ENCODE data around the gene RAD23A.
"Not testable (repeated sequence)": the region's sequence is repeated elsewhere in the genome, so short reads cannot be mapped to it uniquely, and the experiment has no call there.

Gene RAD23A

DNA sequence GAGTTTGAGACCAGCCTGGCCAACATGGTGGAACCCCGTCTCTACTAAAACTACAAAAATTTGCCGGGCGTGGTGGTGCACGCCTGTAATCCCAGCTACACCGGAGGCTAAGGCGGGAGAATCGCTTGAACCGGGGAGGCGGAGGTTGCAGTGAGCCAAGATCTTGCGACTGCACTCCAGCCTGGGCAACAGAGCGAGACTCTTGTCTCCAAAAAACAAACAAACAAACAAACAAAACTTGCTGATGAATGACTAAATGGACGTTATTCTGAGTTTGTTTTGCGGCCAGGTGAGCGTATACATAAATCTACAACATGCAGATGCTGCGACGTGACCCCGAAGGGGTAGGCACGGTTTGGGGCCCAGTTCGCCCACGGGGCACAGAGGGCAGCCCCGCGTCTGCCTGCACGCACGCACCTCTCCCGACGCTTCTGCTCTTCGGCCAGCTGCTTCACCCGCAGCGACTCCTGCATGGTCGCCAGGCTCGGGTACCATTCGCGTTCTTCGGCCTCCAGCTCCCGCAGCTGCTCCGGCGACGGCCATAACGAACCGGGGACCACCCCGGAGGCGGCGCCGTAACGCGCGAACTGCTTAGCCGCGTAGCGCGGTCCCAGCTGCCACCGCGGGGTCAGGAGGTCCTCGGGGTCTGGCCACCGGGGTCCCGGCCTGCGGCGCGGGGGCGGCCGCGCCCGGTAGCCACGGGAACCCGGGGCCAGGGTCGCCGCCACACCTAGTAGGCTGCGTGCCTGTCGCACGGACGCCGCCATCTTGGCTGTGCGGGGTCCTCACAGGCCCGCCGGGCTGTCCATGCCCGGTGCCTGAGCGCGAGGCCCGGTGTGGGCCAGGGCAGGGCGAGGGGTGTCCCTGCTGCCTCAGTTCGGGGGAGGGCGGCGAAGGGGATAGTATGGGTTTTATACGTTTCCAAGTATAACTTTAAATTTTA lies 11.1 kb downstream of the RAD23A start, which contains the start of gene GADD45GIP1:
TSS of gene GADD45GIP1 (minus strand) at position 778 of the 943 bp plus-strand sequence. CDS start at position 767, 11 bp downstream.
- DNase-seq, result peak; percentile 60

DNA sequence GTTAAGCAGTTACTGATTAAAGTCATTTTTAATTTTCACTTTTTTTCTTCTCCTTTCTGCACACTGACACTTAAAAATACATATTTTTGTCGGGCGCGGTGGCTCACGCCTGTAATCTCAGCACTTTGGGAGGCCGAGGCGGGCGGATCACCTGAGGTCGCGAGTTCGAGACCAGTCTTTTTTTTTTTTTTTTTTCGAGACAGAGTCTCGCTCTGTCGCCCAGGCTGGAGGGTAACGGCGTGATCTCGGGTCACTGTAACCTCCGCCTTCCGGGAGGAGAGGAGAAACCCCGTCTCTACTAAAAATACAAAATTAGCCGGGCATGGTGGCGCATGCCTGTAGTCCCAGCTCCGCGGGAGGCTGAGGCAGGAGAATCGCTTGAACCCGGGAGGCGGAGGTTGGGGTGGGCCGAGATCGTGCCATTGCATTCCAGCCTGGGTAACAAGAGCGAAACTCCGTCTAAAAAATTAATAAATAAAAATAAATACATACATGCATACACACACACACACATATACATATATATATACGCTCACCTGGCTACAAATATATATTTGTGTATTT lies 11.8 kb downstream of the RAD23A start:
- DNase-seq, result not testable (repeated sequence)

DNA sequence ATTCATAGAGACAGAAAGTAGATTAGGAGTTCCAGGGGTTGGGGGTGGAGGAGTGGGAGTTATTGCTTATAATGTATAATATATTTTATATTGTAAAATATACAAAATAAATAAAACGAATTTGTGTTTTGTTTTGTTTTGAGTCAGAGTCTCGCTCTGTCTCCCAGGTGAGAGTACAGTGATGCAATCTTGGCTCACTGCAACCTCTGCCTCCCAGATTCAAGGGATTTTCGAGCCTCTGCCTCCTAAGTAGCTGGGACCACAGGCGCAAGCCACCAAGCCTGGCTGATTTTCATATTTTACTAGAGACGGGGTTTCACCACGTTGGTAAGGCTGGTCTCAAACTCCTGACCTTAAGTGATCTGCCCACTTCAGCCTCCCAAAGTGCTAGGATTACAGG lies 13.8 kb downstream of the RAD23A start:
- DNase-seq, result no peak

DNA sequence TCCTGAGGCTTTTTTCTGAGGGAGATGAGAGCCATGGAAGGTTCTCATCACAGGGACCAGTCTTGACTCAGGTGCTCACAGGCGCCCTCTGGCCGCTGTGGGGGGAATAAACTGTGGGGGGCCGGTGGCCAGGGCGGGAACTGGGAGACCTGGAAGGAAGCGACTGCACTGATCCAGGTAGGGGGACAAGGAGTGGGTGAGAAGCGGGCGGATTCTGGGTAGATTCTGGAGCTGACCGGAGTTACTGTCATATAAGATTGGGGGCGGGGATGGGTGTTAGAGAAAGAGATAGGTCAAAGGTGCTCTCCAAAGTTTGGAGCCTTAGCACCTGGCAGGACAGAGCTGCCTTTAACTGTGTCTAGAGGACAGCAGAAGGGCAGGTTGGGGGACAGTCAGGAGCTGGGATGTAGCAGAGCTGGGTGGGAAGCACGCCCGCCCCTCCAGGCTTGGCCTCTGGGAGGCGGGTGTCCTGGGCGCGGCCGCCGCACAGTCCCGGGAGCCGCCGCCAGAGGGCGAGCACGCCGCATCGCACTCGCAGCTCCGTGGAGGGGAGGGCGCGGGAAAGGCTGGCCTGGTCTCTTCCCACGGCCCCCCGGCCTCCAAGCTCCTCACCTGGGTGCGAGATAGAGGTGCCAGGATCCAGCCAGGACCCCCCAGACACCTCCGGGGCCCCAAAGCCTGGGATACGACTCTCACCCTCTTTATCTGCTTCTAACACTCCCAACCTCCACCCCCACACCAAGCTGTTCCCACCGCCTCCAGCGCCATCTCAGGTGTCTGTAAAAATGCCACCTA lies 19.6 kb downstream of the RAD23A start:
- DNase-seq, result no peak

DNA sequence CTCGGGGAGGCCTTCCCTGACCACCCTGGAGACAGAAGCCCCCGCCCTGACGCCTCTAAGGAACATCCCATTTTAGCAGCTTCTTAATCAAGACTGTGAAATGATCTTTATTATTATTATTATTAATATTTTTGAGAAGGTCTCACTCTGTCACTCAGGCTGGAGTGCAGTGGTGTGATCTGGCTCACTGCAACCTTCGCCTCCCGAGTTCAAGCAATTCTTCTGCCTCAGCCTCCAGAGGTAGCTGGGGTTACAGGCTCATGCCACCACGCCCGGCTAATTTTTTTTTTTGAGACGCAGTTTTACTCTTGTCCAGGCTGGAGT lies 20.1 kb downstream of the RAD23A start:
- no peak for DNase-seq

DNA sequence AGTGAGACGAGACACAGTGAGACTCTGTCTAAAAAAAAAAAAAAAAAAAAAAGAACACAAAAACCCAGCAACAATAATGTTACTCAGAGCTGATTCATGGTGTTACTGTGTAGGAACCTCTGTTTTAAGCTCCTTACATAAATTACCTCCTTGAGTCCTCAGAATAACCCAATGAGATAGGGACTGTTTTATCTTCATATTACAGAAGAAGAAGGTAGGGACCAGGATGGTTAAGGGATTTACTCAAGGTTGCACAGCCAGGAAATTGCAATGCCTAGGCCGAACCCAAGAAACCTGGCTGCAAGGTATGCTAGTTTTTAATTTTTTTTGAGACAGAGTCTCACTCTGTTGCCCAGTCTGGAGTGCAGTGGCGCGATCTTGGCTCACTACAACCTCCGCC lies 22.2 kb downstream of the RAD23A start:
- no peak for DNase-seq

DNA sequence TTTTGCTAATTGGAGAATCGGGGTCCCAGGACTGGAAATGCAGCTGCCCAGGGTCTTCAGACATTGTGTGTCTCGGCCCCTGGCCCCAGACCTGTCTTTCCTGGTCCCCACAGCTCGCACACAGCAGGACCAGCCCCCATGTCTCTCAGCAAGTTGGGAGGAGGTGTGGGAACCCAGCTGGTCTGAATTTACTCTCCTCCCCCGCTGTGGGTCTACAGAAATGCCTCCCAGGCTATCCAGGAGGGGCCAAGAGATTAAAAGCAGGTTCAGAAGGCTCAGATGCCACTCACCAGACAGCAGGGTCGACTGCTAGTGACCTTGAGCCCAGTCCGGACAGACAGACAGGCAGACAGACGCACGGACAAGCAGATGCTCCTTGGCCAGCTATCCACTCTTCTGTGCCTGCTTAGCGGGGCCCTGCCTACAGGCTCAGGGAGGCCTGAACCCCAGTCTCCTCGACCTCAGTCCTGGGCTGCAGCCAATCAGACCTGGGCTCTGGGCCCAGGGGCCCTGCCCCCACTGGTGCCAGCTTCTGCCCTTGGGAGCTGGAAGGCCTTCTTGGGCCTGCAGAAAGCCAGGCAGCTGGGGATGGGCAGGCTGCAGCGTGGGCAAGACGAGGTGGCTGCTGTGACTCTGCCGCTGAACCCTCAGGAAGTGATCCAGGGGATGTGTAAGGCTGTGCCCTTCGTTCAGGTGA lies 23.8 kb downstream of the RAD23A start, which contains the start of gene DAND5:
TSS of gene DAND5 (plus strand) at position 285 of the 697 bp plus-strand sequence. CDS start at position 370, 85 bp downstream.
- DNase-seq, result no peak

DNA sequence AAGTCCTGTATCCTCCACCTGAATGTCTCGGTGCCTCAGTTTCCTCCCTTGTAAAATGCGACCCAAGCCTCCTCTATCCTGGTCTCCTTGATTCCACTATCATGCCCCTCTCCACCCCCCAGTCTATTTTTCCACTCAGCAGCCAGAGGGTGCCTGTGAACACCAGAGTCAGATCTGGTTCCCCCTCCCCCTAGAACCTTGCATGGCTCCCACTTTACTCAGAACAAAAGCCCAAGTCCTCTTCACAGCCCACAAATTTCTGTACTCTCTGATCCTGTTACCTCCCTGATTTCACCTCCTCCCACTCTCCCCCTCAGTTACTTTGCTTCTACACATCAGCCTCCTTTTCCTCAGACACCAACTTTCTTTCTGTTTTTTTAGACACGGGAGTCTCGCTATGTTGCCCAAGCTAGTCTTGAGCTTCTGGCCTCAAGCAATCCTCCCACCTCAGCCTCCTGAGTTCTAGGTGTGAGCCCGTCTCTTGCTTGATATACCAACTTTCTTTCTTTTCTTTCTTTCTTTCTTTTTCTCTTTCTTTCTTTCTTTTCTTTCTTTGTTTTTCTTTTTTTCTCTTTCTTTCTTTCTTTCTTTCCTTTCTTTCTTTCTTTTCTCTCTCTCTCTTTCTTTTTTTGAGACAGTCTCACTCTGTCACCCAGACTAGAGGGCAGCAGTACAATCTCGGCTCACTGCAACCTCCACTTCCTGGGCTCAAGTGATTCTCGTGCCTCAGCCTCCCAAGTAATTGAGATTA lies 24.6 kb downstream of the RAD23A start:
- DNase-seq, result no peak

DNA sequence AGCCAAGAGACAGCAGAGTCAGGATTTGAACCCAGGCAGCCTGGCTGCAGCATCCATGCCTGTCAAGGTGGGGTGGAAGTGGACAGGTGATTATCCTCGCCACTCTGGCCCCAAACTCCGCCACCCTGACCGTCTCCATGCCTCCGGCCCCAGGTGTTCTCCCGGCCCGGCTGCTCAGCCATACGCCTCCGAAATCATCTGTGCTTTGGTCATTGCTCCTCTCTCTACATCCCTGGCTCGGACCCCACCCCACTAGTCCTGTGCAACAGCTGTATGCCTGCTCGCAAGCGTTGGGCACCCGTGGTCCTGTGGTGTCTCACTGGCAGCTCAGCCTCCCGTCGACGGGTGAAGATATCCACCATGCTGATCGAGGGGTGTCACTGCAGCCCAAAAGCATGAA lies 27.6 kb downstream of the RAD23A start:
- DNase-seq, result no peak

DNA sequence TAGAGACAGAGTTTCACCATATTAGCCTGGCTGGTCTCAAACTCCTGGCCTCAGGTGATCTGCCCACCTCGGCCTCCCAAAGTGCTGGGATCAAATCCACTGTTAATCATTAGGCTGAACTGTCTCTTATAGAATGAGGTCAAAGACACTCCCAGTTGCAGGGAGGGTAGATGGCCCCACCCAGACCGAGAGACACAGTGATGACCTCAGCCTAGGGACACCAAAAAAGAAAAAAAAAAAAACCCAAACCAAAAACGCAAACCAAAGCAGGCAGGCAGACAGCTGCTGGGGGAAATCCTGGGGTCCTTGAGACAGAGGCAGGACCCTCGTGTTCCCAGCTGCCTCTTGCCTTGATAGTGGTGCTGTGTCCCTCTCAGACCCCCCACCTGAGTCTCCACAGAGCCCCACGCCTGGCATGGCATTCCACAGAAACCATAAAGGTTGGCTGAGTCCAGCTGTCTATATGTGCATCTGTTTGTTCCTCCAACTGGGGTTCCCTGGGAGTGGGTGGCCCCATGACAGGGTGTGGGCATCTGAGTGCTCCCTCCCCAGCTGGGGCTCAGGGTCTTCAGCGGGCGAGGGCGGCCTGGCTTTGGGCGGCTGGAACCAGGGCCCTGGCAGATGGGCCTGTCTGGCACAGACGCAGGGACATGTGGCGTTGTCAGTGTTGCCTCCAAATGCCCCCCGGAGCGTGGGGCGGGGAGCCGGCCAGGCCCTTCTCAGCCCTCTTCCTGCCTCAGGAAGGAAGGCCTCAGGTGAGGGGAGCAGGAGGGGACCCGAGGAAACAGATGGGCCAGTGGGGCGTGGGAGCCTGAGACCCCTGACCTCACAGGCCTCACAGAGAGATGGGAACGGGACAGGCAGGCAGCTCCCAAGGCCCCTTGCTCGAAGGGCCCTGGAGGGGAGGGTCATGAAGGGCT lies 28.9 kb downstream of the RAD23A start:
- DNase-seq, result no peak

DNA sequence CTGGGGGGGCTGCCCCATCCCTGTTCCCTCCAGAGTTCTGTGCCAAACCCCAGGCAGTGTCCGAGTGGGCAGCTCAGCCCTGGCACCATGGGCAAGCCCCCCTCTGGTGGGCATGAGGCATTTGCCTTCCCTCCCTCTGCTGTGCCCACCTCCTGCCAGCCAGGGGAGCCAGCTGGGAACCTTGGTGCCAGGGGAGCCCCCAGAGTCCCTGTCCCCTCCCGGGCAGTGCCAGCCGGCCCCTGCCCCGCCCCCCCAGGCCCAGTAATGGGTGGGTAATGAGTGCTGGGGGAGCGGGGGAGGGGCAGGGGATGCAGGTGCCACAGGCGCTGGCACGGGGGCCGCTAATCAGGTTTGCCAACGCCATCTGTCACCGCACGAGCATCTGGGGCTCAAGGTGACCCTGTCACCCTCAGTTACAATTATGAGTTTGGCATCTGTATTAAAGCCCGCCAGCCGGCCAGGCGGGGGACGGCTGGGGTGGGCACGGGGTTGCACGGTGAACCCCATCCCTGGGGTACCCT lies 29.6 kb downstream of the RAD23A start:
- no peak for DNase-seq

DNA sequence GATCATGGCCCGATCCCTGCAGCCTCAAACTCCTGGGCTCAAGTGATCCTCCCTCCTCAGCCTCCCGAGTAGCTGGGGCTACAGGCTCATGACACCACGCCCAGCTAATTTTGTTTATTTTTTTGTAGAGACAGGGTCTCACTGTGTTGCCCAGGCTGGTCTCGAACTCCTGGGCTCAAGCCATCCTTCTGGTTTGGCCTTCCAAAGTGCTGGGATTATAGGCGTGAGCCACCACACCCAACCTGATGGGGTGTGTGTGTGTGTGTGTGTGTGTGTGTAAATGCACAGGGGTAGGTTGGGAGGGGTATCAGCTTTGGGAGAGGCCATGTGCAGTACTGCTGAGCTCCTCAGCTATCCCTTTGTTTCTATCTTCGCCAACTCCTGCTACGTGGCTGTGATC lies 30.4 kb downstream of the RAD23A start:
- not testable (repeated sequence) for DNase-seq

DNA sequence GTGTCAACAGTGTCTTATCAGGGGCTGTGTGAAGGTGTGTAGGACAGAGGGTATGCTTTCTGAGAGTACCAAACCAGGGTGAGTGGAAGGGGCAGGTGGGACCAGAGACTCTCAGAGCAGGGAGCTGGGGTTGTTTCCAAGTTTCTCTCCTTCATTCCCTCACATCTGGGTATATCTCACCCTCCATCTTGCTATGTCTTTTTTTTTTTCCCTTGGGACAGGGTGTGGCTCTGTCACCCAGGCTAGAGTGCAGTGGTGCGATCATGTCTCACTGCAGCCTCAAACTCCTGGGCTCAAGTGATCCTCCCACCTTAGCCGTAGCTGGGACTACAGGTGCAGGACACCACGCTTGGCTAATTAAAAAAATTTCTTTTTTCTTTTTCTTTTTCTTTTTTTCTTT lies 34.3 kb downstream of the RAD23A start:
- no peak for DNase-seq

DNA sequence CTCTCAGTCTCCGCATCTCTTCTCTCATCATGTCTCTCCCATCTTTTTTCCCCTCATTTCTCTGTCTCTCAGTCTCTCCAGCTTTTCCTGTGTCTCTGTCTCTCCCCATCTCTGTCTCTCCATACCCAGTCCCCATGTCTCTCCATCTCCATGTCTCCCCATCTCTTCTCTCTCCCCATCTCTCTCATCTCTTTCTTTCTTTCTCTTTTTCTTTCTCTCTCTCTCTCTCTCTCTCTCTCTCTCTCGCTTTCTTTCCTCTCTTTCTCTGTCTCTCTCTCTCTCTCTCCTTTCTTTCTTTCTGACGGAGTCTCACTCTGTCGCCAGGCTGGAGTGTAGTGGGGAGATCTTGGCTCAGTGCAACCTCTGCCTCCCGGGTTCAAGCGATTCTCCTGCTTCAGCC lies 37.0 kb downstream of the RAD23A start:
- DNase-seq, result no peak

DNA sequence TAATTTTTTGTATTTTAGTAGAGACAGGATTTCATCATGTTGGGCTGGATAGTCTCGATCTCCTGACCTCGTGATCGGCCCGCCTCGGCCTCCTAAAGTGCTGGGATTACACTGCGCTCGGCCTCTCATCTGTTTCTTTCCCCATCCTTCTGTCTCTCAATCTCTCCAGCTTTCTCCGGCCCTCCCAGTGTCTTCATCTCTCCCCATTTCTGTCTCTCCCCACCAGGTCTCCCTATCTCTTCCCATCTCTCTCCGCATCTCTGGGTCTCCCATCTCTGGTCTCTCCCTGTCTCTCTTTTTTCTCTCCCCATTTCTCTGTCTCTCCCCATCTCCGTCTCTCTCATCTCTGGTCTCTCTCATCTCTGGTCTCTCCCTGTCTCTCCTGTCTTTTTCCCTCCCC lies 37.4 kb downstream of the RAD23A start:
- DNase-seq, result no peak

DNA sequence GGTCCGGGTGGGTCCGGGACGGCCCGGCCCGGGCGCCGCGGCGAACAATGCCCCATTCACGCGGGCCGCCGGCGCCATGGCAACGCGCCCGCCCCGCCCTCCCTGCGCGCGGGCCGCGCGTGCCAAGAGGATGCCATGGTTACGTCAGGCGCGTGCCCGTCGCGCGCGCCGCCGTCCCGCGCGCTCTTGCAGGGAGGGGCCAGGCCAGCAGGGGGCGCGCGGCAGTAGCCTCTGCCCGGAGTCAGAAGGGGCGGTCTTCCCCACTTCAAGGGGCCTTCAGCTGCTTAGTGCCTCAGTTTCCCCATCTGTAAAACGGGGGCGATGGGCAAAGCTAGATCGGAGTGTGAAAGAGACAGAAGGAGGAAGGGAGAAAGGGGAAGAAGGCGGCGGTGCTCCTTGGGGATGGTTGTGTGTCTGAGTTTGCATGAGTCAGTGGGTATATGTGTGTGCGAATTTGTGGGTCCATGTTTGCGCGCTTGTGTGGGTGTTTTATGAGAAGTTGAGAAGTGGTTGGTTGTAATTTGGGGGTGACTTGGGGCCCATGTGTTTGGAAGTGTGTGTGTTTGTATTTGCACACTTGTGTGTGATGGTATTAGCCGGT lies 38.0 kb downstream of the RAD23A start:
- DNase-seq, result no peak

DNA sequence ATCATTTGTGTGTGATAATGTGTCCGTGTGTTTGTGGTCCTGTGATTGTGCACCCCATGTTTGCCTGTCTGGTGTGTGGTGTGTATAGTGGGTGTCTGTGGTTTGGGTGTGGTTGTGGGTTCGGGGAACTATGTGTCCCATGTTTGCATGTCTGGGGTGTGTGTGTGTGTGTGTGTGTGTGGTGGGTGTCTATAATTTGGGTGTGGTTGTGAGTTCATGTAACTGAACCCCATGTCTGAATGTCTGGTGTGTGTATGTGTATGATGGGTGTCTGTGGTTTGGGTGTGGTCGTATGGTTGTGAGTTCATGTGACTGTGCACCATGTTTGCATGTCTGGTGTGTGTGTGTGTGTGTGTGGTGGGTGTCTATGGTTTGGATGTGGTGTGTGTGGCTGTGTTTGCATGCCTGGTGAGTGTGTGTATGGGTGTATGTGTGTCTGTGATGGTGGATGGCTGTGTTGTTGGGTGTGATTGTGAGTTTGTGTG lies 38.5 kb downstream of the RAD23A start:
- no peak for DNase-seq

DNA sequence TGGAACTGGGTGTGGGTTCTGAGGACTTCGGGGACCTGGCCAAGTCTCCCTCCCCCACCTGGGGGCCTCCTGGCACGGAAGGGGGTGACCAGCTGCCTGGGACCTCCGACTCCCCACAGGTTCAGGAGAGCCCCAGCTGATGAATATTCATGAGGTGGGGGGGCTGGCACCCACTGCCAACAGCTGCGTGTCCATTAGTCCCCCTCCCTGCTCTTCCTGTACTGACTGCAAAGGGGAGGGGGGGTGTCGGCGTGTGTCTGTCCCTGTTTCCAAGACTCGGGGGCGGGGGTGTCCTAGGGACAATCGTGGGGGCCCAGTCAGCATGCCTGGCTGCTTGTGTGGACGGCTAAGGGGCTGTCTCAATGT lies 39.0 kb downstream of the RAD23A start:
- DNase-seq, result no peak

DNA sequence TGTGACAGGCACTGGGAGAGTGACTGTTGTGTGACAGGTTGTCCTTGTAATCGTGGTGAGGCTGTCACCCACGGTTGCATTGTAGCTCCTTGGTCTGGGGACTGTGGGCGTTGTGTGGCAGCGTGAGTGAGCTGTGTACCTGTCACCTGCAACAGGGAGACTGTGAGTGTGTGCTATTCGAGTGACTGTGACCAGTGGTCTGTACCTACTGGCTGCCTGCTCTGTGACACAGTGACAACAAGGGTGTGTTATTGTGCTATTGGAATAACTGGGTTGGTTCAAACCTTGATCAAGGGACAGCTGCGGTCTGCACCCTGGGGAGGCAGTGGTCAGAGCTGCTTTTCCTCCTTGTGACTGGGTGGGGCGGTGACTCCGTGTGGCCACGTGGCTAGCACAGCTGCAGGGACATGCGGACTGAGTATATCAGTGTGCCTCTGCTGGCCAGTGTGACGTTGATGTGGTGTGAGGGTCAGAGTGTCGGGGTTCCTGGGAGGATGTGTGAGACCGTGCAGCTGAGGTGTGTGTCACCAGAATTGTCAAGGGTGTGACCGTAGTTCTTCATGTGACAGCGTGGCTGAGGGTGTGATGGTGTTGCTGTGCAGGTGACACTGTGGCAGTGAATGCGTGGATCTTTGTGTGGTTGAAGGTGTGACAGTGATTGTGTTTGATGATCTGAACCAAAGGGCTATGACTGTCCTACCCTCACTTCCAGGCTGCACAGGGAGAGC lies 39.6 kb downstream of the RAD23A start:
- DNase-seq, result no peak

DNA sequence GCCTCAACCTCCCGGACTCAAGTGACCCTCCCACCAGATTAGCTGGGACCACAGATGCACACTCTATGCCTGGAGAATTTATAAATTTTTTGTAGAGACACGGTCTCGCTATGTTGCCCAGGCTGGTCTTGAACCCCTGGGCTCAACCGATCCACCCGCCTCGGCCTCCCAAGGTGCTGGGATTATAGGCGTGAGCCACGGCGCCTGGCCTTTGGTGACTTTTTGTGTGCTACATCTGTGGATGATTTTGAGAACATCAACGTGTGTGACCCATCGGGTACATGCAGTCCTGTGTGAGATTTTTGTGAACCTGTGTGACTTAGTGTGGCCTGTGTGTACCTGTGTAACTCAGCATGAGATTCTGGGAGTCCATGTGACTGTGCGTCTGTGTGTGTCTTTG lies 41.1 kb downstream of the RAD23A start:
- no peak for DNase-seq

Measured in NCI-H526 treated with DMSO at 0.1 percent for 48 hours (cell line).